ENCODE results near the gene TTN. TPM values are rescaled to one million over a fixed set of nuclear protein-coding genes. Genes with fewer than 3 reads are reported as not detected.

Gene TTN
- total and polyA plus RNA-seq, 10 of the 15 experiments (the other 5 are each of a cell fraction or from before 2014, with no cell fraction given) = 0.15 to 9.0 (median 1.8) TPM

GRCh38 chr2:178683877-178684276, 123.3 kb downstream of the TTN start:
- SMC1A ChIA-PET (ENCODE audit: uncharacterized antibody, unreplicated experiment) = interaction anchor here (0.6 kb wide), 1 partner anchor 183 kb away, joined by 3 read pairs; no protein-coding TSS in a partner anchor
- in situ Hi-C loops (cut with MboI) = no loop called here
- CTCF ChIA-PET = interaction anchor here (0.6 to 1.4 kb wide), 3 partner anchors 17 to 226 kb away, joined by 3 to 5 read pairs (median 3); no protein-coding TSS in a partner anchor

More at GRCh38 chr2:178683877-178684276, 123.3 kb downstream of the TTN start:
- Histone ChIP-seq H2AFZ (ENCODE audit: control insufficient read depth, low read depth, low read length) (no peak overlapping the region), H3K4me2 (ENCODE audit: control insufficient read depth, insufficient read depth) (no peak overlapping the region), H3K36me3 (ENCODE audit: control insufficient read depth in 2 of 2, insufficient read depth in 2 of 2, low read length in 1 of 2) (no peaks in the 10 kb centered on the region; a peak in 1 of 4 replicates), H3K79me2 (ENCODE audit: control insufficient read depth, insufficient read depth, low read length) (no peaks in the 10 kb centered on the region), H3K9me3 (replicated peaks; ENCODE audit: control insufficient read depth, insufficient read depth, low read length) (no peaks in the 10 kb centered on the region), H3K27me3 (replicated peaks in 1 of 2; ENCODE audit: control insufficient read depth in 2 of 2, insufficient read depth in 2 of 2, low read length in 1 of 2) (no peaks in the 10 kb centered on the region), H3K9ac (ENCODE audit: control insufficient read depth, insufficient read depth, low read length) (no peak overlapping the region), H3K4me3 (no peak overlapping the region), H3K4me1 (ENCODE audit: control insufficient read depth, insufficient read depth, low read length) (no peaks in the 10 kb centered on the region), H4K20me1 (ENCODE audit: control insufficient read depth, insufficient read depth) (no peaks in the 10 kb centered on the region), H3K27ac (ENCODE audit: control insufficient read depth, insufficient read depth) (no peak overlapping the region)
- ATAC-seq (no peak), FAIRE-seq (no peak), DNase-seq (ENCODE audit: low read depth, low spot score) (no peak)
- TF ChIP-seq ZNF384 (IDR thresholded peaks at IDR 0.05; ENCODE audit: borderline replicate concordance, low read depth, low read length) (no peak), SUZ12 (IDR thresholded peaks at IDR 0.05; ENCODE audit: unreplicated experiment) (no peak), NKRF (conservative IDR thresholded peaks at IDR 0.05) (no peak), PML (IDR thresholded peaks at IDR 0.05; ENCODE audit: low read length) (no peak), ZBTB11 (CRISPR knock-in tag; IDR thresholded peaks at IDR 0.05) (no peak), CEBPZ (IDR thresholded peaks at IDR 0.05; ENCODE audit: low read depth, low read length) (no peak), USF2 (IDR thresholded peaks at IDR 0.05; ENCODE audit: borderline replicate concordance, low read depth, low read length) (no peak), BACH1 (IDR thresholded peaks at IDR 0.05; ENCODE audit: borderline replicate concordance) (no peak)
- ChIA-PET POLR2A (no interaction called here), RAD21 (ENCODE audit: unreplicated experiment) (no interaction called here)
- 75% methylated on average over 1 of the region's 1 CpG for WGBS (ENCODE audit: insufficient coverage, insufficient replicate concordance, low lambda C conversion rate, missing lambda C conversion rate)
- intact Hi-C loops (cut with micrococcal nuclease; ENCODE audit: unreplicated experiment) = no loop called here
- BruUV-seq (replicated peaks) = no TSS peak

All from GM12878 (cell line).